ENCODE data around the gene FHAD1. TPM values are rescaled to one million over a fixed set of nuclear protein-coding genes. Genes with fewer than 3 reads are reported as not detected.

The FHAD1 gene
- total and polyA plus RNA-seq, 2 of the 13 experiments (the other 11 are each of a cell fraction or from before 2014, with no cell fraction given) = not detected

DNA sequence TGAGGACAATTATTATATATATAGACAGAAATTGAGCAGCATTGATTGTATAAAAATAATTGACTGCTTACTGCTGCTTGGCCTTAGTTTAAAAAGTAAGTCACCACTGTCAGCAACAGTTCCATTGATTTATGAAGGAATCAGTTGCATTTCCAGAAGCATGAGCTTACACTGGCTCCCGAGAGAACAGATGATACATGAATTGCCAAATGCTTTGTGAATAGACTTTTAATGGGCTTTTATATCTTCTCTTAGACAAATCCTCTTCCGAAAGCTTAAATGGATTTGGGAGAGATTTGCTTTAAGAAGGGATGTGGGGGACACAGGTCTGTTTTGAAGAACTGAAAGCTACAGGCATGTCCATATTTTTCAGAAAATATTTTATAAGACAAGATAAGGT lies 7.5 kb downstream of the FHAD1 start:
- Histone ChIP-seq H3K27me3 (ENCODE audit: control insufficient read depth in 1 of 2, insufficient read depth in 2 of 2, low read length in 2 of 2) (peaks cover 0 to 35% of the 10 kb centered on the region in 2 experiments; a peak in 2 of 5 replicates), H3K79me2 (ENCODE audit: insufficient read depth, low read length) (no peaks in the 10 kb centered on the region), H3K4me2 (ENCODE audit: low read depth, low read length) (no peak overlapping the region), H3K27ac (ENCODE audit: extremely low read length, insufficient read depth, low read length) (no peak overlapping the region), H3K4me1 (ENCODE audit: insufficient read depth, low read length) (peaks cover 5% of the 10 kb centered on the region), H3K9me3 (ENCODE audit: low read length) (no peaks in the 10 kb centered on the region), H4K20me1 (ENCODE audit: insufficient read depth, low read length) (no peaks in the 10 kb centered on the region), H3K4me3 (replicated peaks in 1 of 3; ENCODE audit: insufficient read depth in 1 of 3, low read depth in 2 of 3, low read length in 3 of 3) (no peak overlapping the region), H3K9ac (ENCODE audit: insufficient read depth, low read depth, low read length) (no peak overlapping the region), H3K36me3 (replicated peaks in 1 of 2; ENCODE audit: control insufficient read depth in 1 of 2, insufficient read depth in 2 of 2, low read length in 2 of 2) (no peaks in the 10 kb centered on the region), H2AFZ (ENCODE audit: low read length) (no peak overlapping the region)
- WGBS (ENCODE audit: low lambda C conversion rate) = 2% methylated on average over 2 of the region's 2 CpGs
- FAIRE-seq (no peak), ATAC-seq (no peak), DNase-seq (ENCODE audit: low spot score) (no peak)
- no TSS peak for BruUV-seq (replicated peaks)
- intact Hi-C loops (cut with micrococcal nuclease; ENCODE audit: unreplicated experiment) (no loop called here), in situ Hi-C loops (cut with HindIII; ENCODE audit: extremely low pct_ligation_motif_present, low pct_unique_long_range_greater_than_20kb) (no loop called here)
- ChIA-PET CTCF (ENCODE audit: low intra/inter-chr PET ratio, low total read pairs) (no interaction called here), POLR2A (no interaction called here)
- TF ChIP-seq, protein P1, sequence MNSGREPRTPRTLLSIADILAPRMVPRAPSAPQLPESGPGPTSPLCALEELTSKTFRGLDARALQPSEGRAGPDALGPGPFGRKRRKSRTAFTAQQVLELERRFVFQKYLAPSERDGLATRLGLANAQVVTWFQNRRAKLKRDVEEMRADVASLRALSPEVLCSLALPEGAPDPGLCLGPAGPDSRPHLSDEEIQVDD (CRISPR knock-in tag; IDR thresholded peaks at IDR 0.05; ENCODE audit: borderline replicate concordance) = no peak
- TF ChIP-seq NFYB (CRISPR knock-in tag; IDR thresholded peaks at IDR 0.05) = no peak
- no peak for TF ChIP-seq NFATC3 (CRISPR knock-in tag; IDR thresholded peaks at IDR 0.05)
- TF ChIP-seq CAMTA2 (CRISPR knock-in tag; IDR thresholded peaks at IDR 0.05; ENCODE audit: borderline replicate concordance) = no peak
- TF ChIP-seq ZNF747 (CRISPR knock-in tag; IDR thresholded peaks at IDR 0.05; ENCODE audit: borderline replicate concordance) = no peak
- TF ChIP-seq, protein P2, sequence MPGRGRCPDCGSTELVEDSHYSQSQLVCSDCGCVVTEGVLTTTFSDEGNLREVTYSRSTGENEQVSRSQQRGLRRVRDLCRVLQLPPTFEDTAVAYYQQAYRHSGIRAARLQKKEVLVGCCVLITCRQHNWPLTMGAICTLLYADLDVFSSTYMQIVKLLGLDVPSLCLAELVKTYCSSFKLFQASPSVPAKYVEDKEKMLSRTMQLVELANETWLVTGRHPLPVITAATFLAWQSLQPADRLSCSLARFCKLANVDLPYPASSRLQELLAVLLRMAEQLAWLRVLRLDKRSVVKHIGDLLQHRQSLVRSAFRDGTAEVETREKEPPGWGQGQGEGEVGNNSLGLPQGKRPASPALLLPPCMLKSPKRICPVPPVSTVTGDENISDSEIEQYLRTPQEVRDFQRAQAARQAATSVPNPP (CRISPR knock-in tag; IDR thresholded peaks at IDR 0.05) = no peak
- no peak for TF ChIP-seq PRDM15 (CRISPR knock-in tag; IDR thresholded peaks at IDR 0.05)

Measured in HepG2 (cell line).